Activated CD4-positive, alpha-beta memory T cell treated with anti-CD3 and anti-CD28 coated beads, Interleukin-2, amount 10 ng/mL, durations not matched to agents 7 days and 5 days (primary cell): ENCODE data around the gene SLX1A. TPM values are rescaled to one million over a fixed set of nuclear protein-coding genes. Genes with fewer than 3 reads are reported as not detected.
"Not testable (repeated sequence)": the region's sequence is repeated elsewhere in the genome, so short reads cannot be mapped to it uniquely, and the experiment has no call there.

Source experiments
- CTCF ChIA-PET: fragments of 350-600 bp; sonication (Branson Sonifier 250); formaldehyde crosslinking; loops from one replicate; lab custom pipeline; 2021; ENCODE audit warnings: antibody characterized with exemption, inconsistent platforms; lab: Charles Lee
- POLR2A ChIA-PET: fragments of 350-600 bp; sonication (Branson Sonifier 250); formaldehyde crosslinking; loops from one replicate; lab custom pipeline; 2021; ENCODE audit warnings: antibody characterized with exemption; lab: Charles Lee
- DNase-seq: peaks from one replicate; pipeline ENCODE4 v3.0.0-alpha.2; 2020
- H3K27ac Mint-ChIP-seq: one replicate; pipeline ENCODE4 v1.8.0; 2021; ENCODE audit warnings: mild to moderate bottlenecking, mixed read lengths
- H3K27me3 Mint-ChIP-seq: one replicate; pipeline ENCODE4 v1.8.0; 2021; ENCODE audit warnings: mixed read lengths
- H3K36me3 Mint-ChIP-seq: one replicate; pipeline ENCODE4 v1.8.0; 2021; ENCODE audit warnings: low read depth, mixed read lengths
- H3K4me1 Mint-ChIP-seq: one replicate; pipeline ENCODE4 v1.8.0; 2021; ENCODE audit warnings: mixed read lengths
- H3K4me3 Mint-ChIP-seq: one replicate; pipeline ENCODE4 v1.8.0; 2021; ENCODE audit warnings: mild to moderate bottlenecking, mixed read lengths
- H3K9me3 Mint-ChIP-seq: one replicate; pipeline ENCODE4 v1.8.0; 2021; ENCODE audit warnings: mixed read lengths
- total RNA-seq, 2 experiments: library from RNA; stranded (reverse); gene quantifications; one replicate each; pipeline ENCODE4 v1.2.3, GENCODE V29; 2021

Gene SLX1A
- total RNA-seq, 2 experiments from 2014 or later, result 102 to 149 TPM

- H3K27me3 Mint-ChIP-seq, H3K27ac Mint-ChIP-seq, H3K4me1 Mint-ChIP-seq, CTCF ChIA-PET, H3K9me3 Mint-ChIP-seq, POLR2A ChIA-PET, H3K4me3 Mint-ChIP-seq, H3K36me3 Mint-ChIP-seq: not testable (repeated sequence)
- DNase-seq, result peak; percentile 14
These were observed 12.0 kb downstream of the SLX1A start for GRCh38 chr16:30205541-30206236.

- H3K27ac Mint-ChIP-seq, DNase-seq, H3K36me3 Mint-ChIP-seq, H3K4me3 Mint-ChIP-seq, POLR2A ChIA-PET, H3K27me3 Mint-ChIP-seq, H3K4me1 Mint-ChIP-seq, H3K9me3 Mint-ChIP-seq, CTCF ChIA-PET: not testable (repeated sequence)
These were observed 12.6 kb downstream of the SLX1A start for GRCh38 chr16:30206252-30206651.

GRCh38 chr16:30207063-30207704, 13.5 kb downstream of the SLX1A start:
- DNase-seq, H3K9me3 Mint-ChIP-seq, CTCF ChIA-PET, H3K4me1 Mint-ChIP-seq, H3K27me3 Mint-ChIP-seq, POLR2A ChIA-PET, H3K36me3 Mint-ChIP-seq, H3K4me3 Mint-ChIP-seq, H3K27ac Mint-ChIP-seq: not testable (repeated sequence)

GRCh38 chr16:30209032-30209431, 15.4 kb downstream of the SLX1A start:
- peak overlapping the region; percentile 39 for H3K4me3 Mint-ChIP-seq
- H3K36me3 Mint-ChIP-seq, H3K9me3 Mint-ChIP-seq, POLR2A ChIA-PET, H3K4me1 Mint-ChIP-seq, CTCF ChIA-PET, H3K27me3 Mint-ChIP-seq: not testable (repeated sequence)
- H3K27ac Mint-ChIP-seq, result peak overlapping the region; percentile 40
- DNase-seq, result peak; percentile 64

- POLR2A ChIA-PET, CTCF ChIA-PET, DNase-seq, H3K4me3 Mint-ChIP-seq, H3K9me3 Mint-ChIP-seq, H3K4me1 Mint-ChIP-seq, H3K27ac Mint-ChIP-seq, H3K36me3 Mint-ChIP-seq, H3K27me3 Mint-ChIP-seq: not testable (repeated sequence)
These were observed 17.7 kb downstream of the SLX1A start for GRCh38 chr16:30211414-30211813.

GRCh38 chr16:30217082-30217481, 23.4 kb downstream of the SLX1A start:
- H3K4me3 Mint-ChIP-seq, H3K4me1 Mint-ChIP-seq, DNase-seq, H3K27me3 Mint-ChIP-seq, H3K36me3 Mint-ChIP-seq, POLR2A ChIA-PET, CTCF ChIA-PET, H3K27ac Mint-ChIP-seq, H3K9me3 Mint-ChIP-seq: not testable (repeated sequence)

Other genes starting within 250 kb of the SLX1A start
- gene TMEM219, start 231.8 kb upstream of the SLX1A start, total RNA-seq, result 10 to 100 TPM; 68.9 to 78.7 TPM
- gene TAOK2, start 220.0 kb upstream of the SLX1A start, total RNA-seq, result 10 to 100 TPM; 44.2 TPM
- 10 to 100 TPM; 38.7 to 40.3 TPM for gene HIRIP3, start 198.3 kb upstream of the SLX1A start, total RNA-seq
- gene INO80E, start 197.6 kb upstream of the SLX1A start, total RNA-seq, result 100 to 1,000 TPM; 102 to 107 TPM
- gene DOC2A, start 182.8 kb upstream of the SLX1A start, total RNA-seq, result not detected
- gene C16orf92, start 170.7 kb upstream of the SLX1A start, total RNA-seq, result not detected
- 1 to 10 TPM; 6.0 to 6.9 TPM for gene TLCD3B, start 162.6 kb upstream of the SLX1A start, total RNA-seq
- 1,000 to 10,000 TPM; 1,403 to 1,450 TPM for gene ALDOA, start 128.1 kb upstream of the SLX1A start, total RNA-seq
- 100 to 1,000 TPM; 146 to 147 TPM for gene PPP4C, start 117.9 kb upstream of the SLX1A start, total RNA-seq
- 1 to 10 TPM; 1.9 to 2.5 TPM for gene TBX6, start 102.0 kb upstream of the SLX1A start, total RNA-seq
- gene YPEL3, start 97.7 kb upstream of the SLX1A start, total RNA-seq, result 100 to 1,000 TPM in 1 of 2 experiments, 10 to 100 TPM in 1; 99.4 to 106 TPM
- 10 to 100 TPM; 11.5 to 12.3 TPM for gene GDPD3, start 80.3 kb upstream of the SLX1A start, total RNA-seq
- 100 to 1,000 TPM; 108 to 111 TPM for gene MAPK3, start 70.7 kb upstream of the SLX1A start, total RNA-seq
- 1,000 to 10,000 TPM; 1,737 to 1,754 TPM for gene CORO1A, start 10.3 kb upstream of the SLX1A start, total RNA-seq
- 100 to 1,000 TPM; 145 to 146 TPM for gene BOLA2B, start 209 bp upstream of the SLX1A start, total RNA-seq
- 10 to 100 TPM; 23.3 to 28.4 TPM for gene SULT1A3, start 5.4 kb downstream of the SLX1A start, total RNA-seq
- gene NPIPB13, start 54.6 kb downstream of the SLX1A start, total RNA-seq, result 1 to 10 TPM; 5.1 to 9.8 TPM
- 10 to 100 TPM; 75.6 to 75.9 TPM for gene CD2BP2, start 161.4 kb downstream of the SLX1A start, total RNA-seq
- 10 to 100 TPM; 69.2 TPM for gene TBC1D10B, start 176.6 kb downstream of the SLX1A start, total RNA-seq
- gene MYL11, start 180.9 kb downstream of the SLX1A start, total RNA-seq, result 1 to 10 TPM in 1 of 2 experiments, not detected in 1; 1.2 TPM
- 100 to 1,000 TPM; 343 to 354 TPM for gene SEPTIN1, start 188.7 kb downstream of the SLX1A start, total RNA-seq
- gene ZNF48, start 201.5 kb downstream of the SLX1A start, total RNA-seq, result 10 to 100 TPM; 14.2 to 14.5 TPM
- 1 to 10 TPM; 4.2 to 4.5 TPM for gene ZNF771, start 213.7 kb downstream of the SLX1A start, total RNA-seq
- 10 to 100 TPM; 51.3 to 51.4 TPM for gene DCTPP1, start 236.2 kb downstream of the SLX1A start, total RNA-seq